ENCODE data around the gene LYPD6B. TPM values are rescaled to one million over a fixed set of nuclear protein-coding genes. Genes with fewer than 3 reads are reported as not detected.

LYPD6B gene
- total RNA-seq, 2 donors from 2014 or later, result 9.3 to 9.9 TPM

DNA sequence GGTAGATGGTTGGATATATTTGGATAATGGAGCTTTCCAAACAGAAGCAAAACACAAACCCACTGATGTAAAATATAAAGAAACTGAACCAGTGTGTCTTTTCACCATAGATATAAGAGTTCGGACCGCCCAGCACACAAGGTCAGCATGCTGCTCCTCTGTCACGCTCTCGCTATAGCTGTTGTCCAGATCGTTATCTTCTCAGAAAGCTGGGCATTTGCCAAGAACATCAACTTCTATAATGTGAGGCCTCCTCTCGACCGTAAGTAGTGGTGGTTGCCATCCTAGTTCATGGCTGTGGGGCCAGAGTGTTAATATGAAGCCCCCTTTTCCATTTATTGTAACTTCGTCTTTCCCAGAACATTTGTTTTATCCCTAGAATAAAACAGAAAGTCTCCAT is 166.6 kb downstream of the LYPD6B start:
- WGBS, 2 donors, result 85 to 93% methylated on average over 8 of the region's 8 CpGs
- no peak overlapping the region for H3K27ac ChIP-seq
- no peaks in the 10 kb centered on the region for H3K9me3 ChIP-seq
- TF ChIP-seq, protein P1, sequence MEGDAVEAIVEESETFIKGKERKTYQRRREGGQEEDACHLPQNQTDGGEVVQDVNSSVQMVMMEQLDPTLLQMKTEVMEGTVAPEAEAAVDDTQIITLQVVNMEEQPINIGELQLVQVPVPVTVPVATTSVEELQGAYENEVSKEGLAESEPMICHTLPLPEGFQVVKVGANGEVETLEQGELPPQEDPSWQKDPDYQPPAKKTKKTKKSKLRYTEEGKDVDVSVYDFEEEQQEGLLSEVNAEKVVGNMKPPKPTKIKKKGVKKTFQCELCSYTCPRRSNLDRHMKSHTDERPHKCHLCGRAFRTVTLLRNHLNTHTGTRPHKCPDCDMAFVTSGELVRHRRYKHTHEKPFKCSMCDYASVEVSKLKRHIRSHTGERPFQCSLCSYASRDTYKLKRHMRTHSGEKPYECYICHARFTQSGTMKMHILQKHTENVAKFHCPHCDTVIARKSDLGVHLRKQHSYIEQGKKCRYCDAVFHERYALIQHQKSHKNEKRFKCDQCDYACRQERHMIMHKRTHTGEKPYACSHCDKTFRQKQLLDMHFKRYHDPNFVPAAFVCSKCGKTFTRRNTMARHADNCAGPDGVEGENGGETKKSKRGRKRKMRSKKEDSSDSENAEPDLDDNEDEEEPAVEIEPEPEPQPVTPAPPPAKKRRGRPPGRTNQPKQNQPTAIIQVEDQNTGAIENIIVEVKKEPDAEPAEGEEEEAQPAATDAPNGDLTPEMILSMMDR (IDR thresholded peaks at IDR 0.05), result no peak
- no peak for TF ChIP-seq POLR2A (IDR thresholded peaks at IDR 0.05)
- H3K4me3 ChIP-seq, result no peak overlapping the region
- intact Hi-C loops (cut with DNase I), result no loop called here
- DNase-seq (no peak), ATAC-seq (no peak)
- H3K36me3 ChIP-seq (replicated peaks in 1 of 2; ENCODE audit: insufficient read depth in 1 of 2, low read depth in 2 of 2), result no peaks in the 10 kb centered on the region
- no peaks in the 10 kb centered on the region for H3K27me3 ChIP-seq
- peaks cover 16% of the 10 kb centered on the region for H3K4me1 ChIP-seq

DNA sequence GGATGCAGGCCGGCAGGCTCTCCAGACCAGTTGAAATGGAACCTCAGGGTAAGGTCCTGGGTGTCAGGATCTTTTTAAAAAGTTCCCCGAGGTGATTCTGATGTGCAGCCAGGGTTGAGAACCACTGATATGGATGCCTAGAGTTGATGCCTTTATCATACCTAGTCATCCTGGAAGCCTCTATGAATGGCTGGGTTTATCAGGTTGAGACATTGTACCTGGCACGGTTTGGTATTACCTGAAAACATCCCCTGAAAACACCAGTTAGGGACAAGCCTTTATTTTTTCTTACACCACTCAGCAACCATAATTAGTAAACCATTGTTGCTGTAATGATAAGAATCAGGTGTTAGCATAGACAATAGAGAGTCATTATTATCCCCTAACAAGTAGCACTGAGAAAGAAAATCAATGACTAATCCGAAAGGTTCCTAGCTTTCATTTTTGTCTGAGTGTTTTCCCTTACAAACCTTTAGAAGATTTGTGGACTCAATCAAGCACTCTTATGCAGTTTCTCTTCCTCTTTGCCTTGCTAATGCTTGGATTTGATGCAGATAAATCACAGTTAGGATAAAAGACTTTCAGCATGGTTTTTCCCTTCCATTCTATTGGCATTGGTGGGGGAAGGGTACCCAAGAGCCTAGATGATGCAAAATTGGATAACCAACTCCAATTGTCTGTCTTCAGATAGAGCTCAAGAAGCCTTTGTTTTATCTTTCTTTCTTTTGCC is 175.4 kb downstream of the LYPD6B start:
- Histone ChIP-seq H3K36me3 (replicated peaks in 1 of 2; ENCODE audit: insufficient read depth in 1 of 2, low read depth in 2 of 2) (no peaks in the 10 kb centered on the region), H3K9me3 (no peaks in the 10 kb centered on the region), H3K4me3 (no peak overlapping the region), H3K4me1 (no peaks in the 10 kb centered on the region), H3K27ac (no peak overlapping the region), H3K27me3 (no peaks in the 10 kb centered on the region)
- ATAC-seq (no peak), DNase-seq (no peak)
- WGBS, 2 donors, result 70 to 76% methylated on average over 4 of the region's 4 CpGs
- no peak for TF ChIP-seq POLR2A (IDR thresholded peaks at IDR 0.05)
- TF ChIP-seq, protein P1 (IDR thresholded peaks at IDR 0.05), result no peak
- intact Hi-C loops (cut with DNase I), result no loop called here

DNA sequence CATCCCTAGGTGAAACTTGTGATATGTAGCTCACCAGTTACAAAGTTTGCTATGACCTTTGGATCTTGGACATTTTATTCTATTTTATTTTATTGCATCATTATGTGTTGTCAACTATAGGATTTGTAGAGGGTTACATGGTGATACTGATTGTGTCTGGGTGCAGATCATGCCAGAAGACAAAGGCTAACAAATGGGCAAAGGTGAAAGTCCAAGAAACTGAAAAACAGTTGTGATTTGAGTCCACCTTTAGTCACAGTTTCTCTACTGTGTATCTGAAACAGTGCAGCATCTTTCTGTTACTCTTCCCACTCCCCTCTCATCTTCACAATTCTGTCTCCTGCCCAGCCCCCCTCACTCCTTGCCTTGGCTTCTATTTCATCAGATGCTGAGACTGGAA is 180.0 kb downstream of the LYPD6B start:
- TF ChIP-seq POLR2A (IDR thresholded peaks at IDR 0.05), result no peak
- TF ChIP-seq, protein P1 (IDR thresholded peaks at IDR 0.05), result no peak
- intact Hi-C loops (cut with DNase I), result no loop called here
- no peak overlapping the region for H3K27ac ChIP-seq
- ATAC-seq (no peak), DNase-seq (no peak)
- H3K36me3 ChIP-seq (replicated peaks in 1 of 2; ENCODE audit: insufficient read depth in 1 of 2, low read depth in 2 of 2), result no peaks in the 10 kb centered on the region
- no peaks in the 10 kb centered on the region for H3K4me1 ChIP-seq
- no peaks in the 10 kb centered on the region for H3K27me3 ChIP-seq
- H3K9me3 ChIP-seq, result no peaks in the 10 kb centered on the region
- no peak overlapping the region for H3K4me3 ChIP-seq

DNA sequence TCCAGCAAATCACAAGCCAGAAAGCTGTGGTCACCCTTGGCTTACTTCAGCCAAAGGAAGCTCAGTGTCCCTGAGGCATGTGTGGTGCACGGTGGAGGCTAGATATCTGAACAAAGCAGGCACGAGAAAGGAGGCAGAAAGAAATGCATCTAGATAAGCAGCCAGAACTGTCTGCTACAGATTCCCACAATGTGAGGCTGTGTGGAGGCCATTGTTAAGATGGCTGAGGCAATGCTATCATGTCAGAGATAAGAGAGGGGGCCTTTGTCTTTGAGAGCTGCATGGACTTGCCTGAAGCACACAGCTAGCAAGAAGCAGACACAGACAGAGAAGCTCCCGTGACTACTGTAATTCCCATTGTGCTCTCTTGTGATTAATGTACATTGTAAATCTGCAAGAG is 181.4 kb downstream of the LYPD6B start:
- DNase-seq (no peak), ATAC-seq (no peak)
- Histone ChIP-seq H3K27me3 (no peaks in the 10 kb centered on the region), H3K27ac (no peak overlapping the region), H3K9me3 (no peaks in the 10 kb centered on the region), H3K36me3 (replicated peaks in 1 of 2; ENCODE audit: insufficient read depth in 1 of 2, low read depth in 2 of 2) (no peaks in the 10 kb centered on the region), H3K4me1 (no peaks in the 10 kb centered on the region), H3K4me3 (no peak overlapping the region)
- TF ChIP-seq POLR2A (IDR thresholded peaks at IDR 0.05), result no peak
- TF ChIP-seq, protein P1 (IDR thresholded peaks at IDR 0.05), result no peak
- intact Hi-C loops (cut with DNase I), result no loop called here
- 57 to 68% methylated on average over 3 of the region's 3 CpGs for WGBS, 2 donors

DNA sequence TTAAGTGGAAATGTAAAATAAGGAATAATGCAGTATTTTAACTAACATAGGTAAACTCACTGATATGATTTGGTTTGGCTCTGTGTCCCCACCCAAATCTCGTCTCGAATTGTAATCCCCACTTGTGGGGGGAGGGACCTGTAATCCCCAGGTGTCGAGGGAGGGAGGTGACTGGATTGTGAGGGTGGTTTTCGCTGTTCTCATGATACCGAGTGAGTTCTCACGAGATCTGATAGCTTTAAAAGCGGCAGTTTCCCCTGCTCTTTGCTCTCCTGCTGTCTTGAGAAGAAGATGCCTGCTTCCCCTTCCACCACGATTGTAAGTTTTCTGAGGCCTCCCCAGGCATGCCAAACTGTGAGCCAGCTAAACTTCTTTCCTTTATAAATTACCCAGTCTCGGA is 182.5 kb downstream of the LYPD6B start:
- H3K4me3 ChIP-seq, result no peak overlapping the region
- no peaks in the 10 kb centered on the region for H3K36me3 ChIP-seq (replicated peaks in 1 of 2; ENCODE audit: insufficient read depth in 1 of 2, low read depth in 2 of 2)
- no peaks in the 10 kb centered on the region for H3K27me3 ChIP-seq
- 86 to 88% methylated on average over 9 of the region's 9 CpGs for WGBS, 2 donors
- H3K27ac ChIP-seq, result no peak overlapping the region
- no peaks in the 10 kb centered on the region for H3K9me3 ChIP-seq
- no peak for TF ChIP-seq POLR2A (IDR thresholded peaks at IDR 0.05)
- TF ChIP-seq, protein P1 (IDR thresholded peaks at IDR 0.05), result no peak
- intact Hi-C loops (cut with DNase I), result no loop called here
- ATAC-seq (no peak), DNase-seq (no peak)
- H3K4me1 ChIP-seq, result peaks cover under 1% of the 10 kb centered on the region

All from body of pancreas (tissue), 4 donors.